Ovary (tissue), 9 donors: ENCODE measurements around the gene MAN1A1. TPM values are rescaled to one million over a fixed set of nuclear protein-coding genes. Genes with fewer than 3 reads are reported as not detected.

ENCODE experiments used
- DNase-seq, 5 donors: peaks; one replicate each; pipeline ENCODE4 v3.0.0-alpha.2; 2019 to 2020
- H3K27ac ChIP-seq, 2 donors: fragments of 200-600 bp; one replicate each; pipeline versions ENCODE4 v1.5.1 to v1.8.0; 2019 to 2022
- H3K27me3 ChIP-seq: fragments of 200-600 bp; one replicate; pipeline ENCODE4 v1.8.0; 2022
- H3K36me3 ChIP-seq: fragments of 200-600 bp; sonication (generic); one replicate; pipeline ENCODE4 v1.5.1; 2019
- H3K4me1 ChIP-seq: one replicate; pipeline ENCODE4 v1.8.1; 2013; ENCODE audit warnings: mild to moderate bottlenecking, moderate library complexity; ENCODE audit not compliant: insufficient read depth
- H3K4me3 ChIP-seq: fragments of 200-600 bp; sonication (generic); one replicate; pipeline ENCODE4 v1.5.1; 2017
- H3K9me3 ChIP-seq, 2 donors: fragments of 200-600 bp in 1 of 2; sonication (generic) in 1 of 2; one replicate each; pipeline versions ENCODE4 v1.5.1 to v1.8.1; 2013 to 2019; ENCODE audit warnings: mild to moderate bottlenecking in 1 of 2, moderate library complexity in 1 of 2
- CTCF ChIP-seq, 3 donors: fragments of 450-650 bp in 2 of 3; fragments of 200-600 bp in 1 of 3; IDR thresholded peaks; one replicate each; pipeline versions ENCODE4 v1.5.1 to v1.8.0; 2016 to 2022; ENCODE audit warnings: antibody characterized with exemption in 3 of 3, mild to moderate bottlenecking in 1 of 3
- EP300 ChIP-seq: sonication (generic); formaldehyde crosslinking; IDR thresholded peaks from one replicate; pipeline ENCODE4 v1.6.1; 2017; ENCODE audit warnings: antibody characterized with exemption
- POLR2A ChIP-seq: fragments of 450-650 bp; IDR thresholded peaks from one replicate; pipeline ENCODE4 v1.6.1; 2017; ENCODE audit warnings: antibody characterized with exemption, mild to moderate bottlenecking, moderate library complexity
- WGBS, 3 donors: extraction: QIAGEN DNeasy Blood & Tissue Kit in 1 of 3; methylation state at CpG; one replicate each; pipeline versions ENCODE4 v1.1.5 to v1.1.7; 2013 to 2017; 5-methylcytosine and 5-hydroxymethylcytosine counted together
- intact Hi-C, 4 donors: fragments of 100-400 bp; cut with DNase I; formaldehyde crosslinking; loops; one replicate each; pipeline versions ENCODE4 v1.11.0 to v1.15.1; 2022 to 2023
- polyA plus RNA-seq, 2 donors: library from polyadenylated mRNA; stranded (reverse); fragments of 200-250 nt in 1 of 2; fragments of 350-450 nt in 1 of 2; fragmentation: Illumina TruSeq in 1 of 2; extraction: RNeasy Lipid Tissue Mini Kit (QIAGEN cat#74804) in 1 of 2; gene quantifications; one replicate each; pipeline ENCODE4 v1.2.3, GENCODE V29; 2013 to 2014
- total RNA-seq, 7 donors: library from RNA; depleted of rRNA in 2 of 7; stranded (reverse); fragments of >200 nt in 2 of 7; fragmentation: NEBNext Ultra II Directional in 3 of 7; extraction: Animal tissue kit (Norgen Biotek cat#: 25700) in 3 of 7; gene quantifications; one replicate each; pipeline versions ENCODE4 v1.1.0 to v1.2.4, GENCODE V29; 2016 to 2023
- donor health status: DM: no; HTN: no; CAD: no; lungs with moderate emphysema.
- donor health status: DM: no; HTN: no; CAD: no.
- donor health status: Bipolar disorder and iron deficiency.
- donor health status: DM: yes; HTN: yes; CAD: no.
- donor health status: DM: no; HTN: no; CAD: no.
- donor health status: DM: yes; HTN: yes; CAD: no.

Gene MAN1A1
- total and polyA plus RNA-seq, 9 donors, result 22.1 to 49.6 (median 31.8) TPM

- Histone ChIP-seq H3K27me3 (no peaks in the 10 kb centered on the region), H3K4me3 (no peak overlapping the region), H3K36me3 (no peaks in the 10 kb centered on the region), H3K27ac (peak overlapping the region in 1 of 2 donors; percentile 29), H3K9me3 (no peaks in the 10 kb centered on the region), H3K4me1 (no peaks in the 10 kb centered on the region)
- no peak for DNase-seq
- WGBS, 3 donors, result 14 to 29% (median 16%) methylated on average over 2 of the region's 2 CpGs
- intact Hi-C loops, result no loop called here
- TF ChIP-seq EP300, result no peak
- TF ChIP-seq CTCF (IDR thresholded peaks at IDR 0.05), result no peak
- TF ChIP-seq POLR2A, result no peak
These were observed 219.5 kb downstream of the MAN1A1 start for GRCh38 chr6:119129968-119130484.

- no peak overlapping the region for H3K4me3 ChIP-seq
- intact Hi-C loops, result no loop called here
- H3K36me3 ChIP-seq, result no peaks in the 10 kb centered on the region
- no peak for DNase-seq
- no peaks in the 10 kb centered on the region for H3K9me3 ChIP-seq
- WGBS, 3 donors, result 19 to 24% (median 21%) methylated on average over 4 of the region's 4 CpGs
- H3K4me1 ChIP-seq, result no peaks in the 10 kb centered on the region
- no peak for TF ChIP-seq EP300
- TF ChIP-seq POLR2A, result no peak
- TF ChIP-seq CTCF (IDR thresholded peaks at IDR 0.05), result peak; percentile 40 to 80 (median 79)
- H3K27me3 ChIP-seq, result no peaks in the 10 kb centered on the region
- no peak overlapping the region for H3K27ac ChIP-seq
These were observed 220.2 kb downstream of the MAN1A1 start for GRCh38 chr6:119129148-119129967.

- no peak for DNase-seq
- intact Hi-C loops, result no loop called here
- H3K27ac ChIP-seq, result no peak overlapping the region
These were observed 221.2 kb downstream of the MAN1A1 start for GRCh38 chr6:119128252-119128912.

More at GRCh38 chr6:119128252-119128912, 221.2 kb downstream of the MAN1A1 start:
- no peaks in the 10 kb centered on the region for H3K4me1 ChIP-seq
- TF ChIP-seq POLR2A (no peak), CTCF (IDR thresholded peaks at IDR 0.05) (no peak), EP300 (no peak)
- H3K9me3 ChIP-seq, result no peaks in the 10 kb centered on the region
- H3K27me3 ChIP-seq, result no peaks in the 10 kb centered on the region
- no peak overlapping the region for H3K4me3 ChIP-seq
- WGBS, 3 donors, result 28 to 45% (median 42%) methylated on average over 2 of the region's 2 CpGs
- no peaks in the 10 kb centered on the region for H3K36me3 ChIP-seq
